OCI-LY7 (cell line): Measurements from ENCODE around the gene ANKRD2.

Experiments used
- EZH2phosphoT487 ChIP-seq: fragments of 200-600 bp; sonication (generic); IDR thresholded peaks from 2 replicates; pipeline ENCODE4 v1.6.1; 2018; ENCODE audit warnings: low read depth, borderline replicate concordance, mild to moderate bottlenecking, mixed run types, antibody characterized with exemption, low read length, moderate library complexity, mixed read lengths
- TF ChIP-seq, protein P1 (sequence below): fragments of 200-600 bp; sonication (generic); conservative IDR thresholded peaks from 2 replicates; pipeline ENCODE4 v1.5.1; 2014; ENCODE audit warnings: mild to moderate bottlenecking, antibody characterized with exemption, low read length, moderate library complexity, mixed read lengths

DNA sequence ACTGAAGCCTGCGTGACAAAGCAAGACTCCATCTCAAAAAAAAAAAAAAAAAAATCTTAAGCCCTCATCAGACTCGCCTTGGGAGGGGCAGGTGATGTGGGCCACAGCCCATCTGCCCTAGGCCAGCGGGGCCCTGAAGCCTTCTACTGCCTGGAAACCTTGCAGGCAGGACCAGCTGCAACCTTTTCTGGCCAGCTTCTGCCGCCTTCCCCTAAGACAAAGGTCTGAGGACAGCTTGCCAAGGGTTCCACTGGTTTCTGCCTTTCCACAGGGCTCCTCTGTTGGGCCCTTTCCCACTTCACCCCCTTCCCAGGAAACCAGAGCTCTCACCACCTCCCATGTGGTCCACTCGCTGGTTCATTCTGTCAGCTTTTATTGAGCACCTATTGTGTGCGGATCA is 38.7 kb upstream of the ANKRD2 start:
- TF ChIP-seq, protein P1, sequence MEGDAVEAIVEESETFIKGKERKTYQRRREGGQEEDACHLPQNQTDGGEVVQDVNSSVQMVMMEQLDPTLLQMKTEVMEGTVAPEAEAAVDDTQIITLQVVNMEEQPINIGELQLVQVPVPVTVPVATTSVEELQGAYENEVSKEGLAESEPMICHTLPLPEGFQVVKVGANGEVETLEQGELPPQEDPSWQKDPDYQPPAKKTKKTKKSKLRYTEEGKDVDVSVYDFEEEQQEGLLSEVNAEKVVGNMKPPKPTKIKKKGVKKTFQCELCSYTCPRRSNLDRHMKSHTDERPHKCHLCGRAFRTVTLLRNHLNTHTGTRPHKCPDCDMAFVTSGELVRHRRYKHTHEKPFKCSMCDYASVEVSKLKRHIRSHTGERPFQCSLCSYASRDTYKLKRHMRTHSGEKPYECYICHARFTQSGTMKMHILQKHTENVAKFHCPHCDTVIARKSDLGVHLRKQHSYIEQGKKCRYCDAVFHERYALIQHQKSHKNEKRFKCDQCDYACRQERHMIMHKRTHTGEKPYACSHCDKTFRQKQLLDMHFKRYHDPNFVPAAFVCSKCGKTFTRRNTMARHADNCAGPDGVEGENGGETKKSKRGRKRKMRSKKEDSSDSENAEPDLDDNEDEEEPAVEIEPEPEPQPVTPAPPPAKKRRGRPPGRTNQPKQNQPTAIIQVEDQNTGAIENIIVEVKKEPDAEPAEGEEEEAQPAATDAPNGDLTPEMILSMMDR: no peak
- TF ChIP-seq EZH2phosphoT487: no peak
